ENCODE data around the gene MTMR12. TPM values are rescaled to one million over a fixed set of nuclear protein-coding genes. Genes with fewer than 3 reads are reported as not detected.

MTMR12 gene
- total and polyA plus RNA-seq, 7 donors, result 6.5 to 49.9 (median 26.7) TPM

- TF ChIP-seq EP300 (IDR thresholded peaks at IDR 0.05) (no peak), POLR2AphosphoS5 (IDR thresholded peaks at IDR 0.05) (no peak), CTCF (IDR thresholded peaks at IDR 0.05) (no peak), POLR2A (IDR thresholded peaks at IDR 0.05) (no peak)
- peaks cover 0 to 13% (median 5%) of the 10 kb centered on the region in 4 donors for H3K4me1 ChIP-seq
- no peaks in the 10 kb centered on the region for H3K27me3 ChIP-seq
- DNase-seq, result no peak
- WGBS, 2 donors, result 97 to 98% methylated on average over 2 of the region's 2 CpGs
- no peak overlapping the region for H3K27ac ChIP-seq
- no peak overlapping the region for H3K4me3 ChIP-seq
- H3K9me3 ChIP-seq, result no peaks in the 10 kb centered on the region
- intact Hi-C loops (cut with DNase I), result no loop called here
- peaks cover 6 to 69% (median 33%) of the 10 kb centered on the region in 4 donors for H3K36me3 ChIP-seq
Observed at GRCh38 chr5:32272746-32273145, 40.0 kb downstream of the MTMR12 start.

- H3K9me3 ChIP-seq, result no peaks in the 10 kb centered on the region
- no peaks in the 10 kb centered on the region for H3K27me3 ChIP-seq
- DNase-seq, result no peak
- peaks cover 6 to 87% (median 39%) of the 10 kb centered on the region in 4 donors for H3K36me3 ChIP-seq
- 97% methylated on average over 1 of the region's 1 CpG for WGBS, 2 donors
- peaks cover 0 to 2% (median 0%) of the 10 kb centered on the region in 4 donors for H3K4me1 ChIP-seq
- H3K27ac ChIP-seq, result no peak overlapping the region
- intact Hi-C loops (cut with DNase I), result no loop called here
- TF ChIP-seq POLR2AphosphoS5 (IDR thresholded peaks at IDR 0.05) (no peak), POLR2A (IDR thresholded peaks at IDR 0.05) (no peak), EP300 (IDR thresholded peaks at IDR 0.05) (no peak), CTCF (IDR thresholded peaks at IDR 0.05) (no peak)
- H3K4me3 ChIP-seq, result no peak overlapping the region
Observed at GRCh38 chr5:32270946-32271345, 41.8 kb downstream of the MTMR12 start.

- H3K4me1 ChIP-seq, result no peaks in the 10 kb centered on the region
- intact Hi-C loops (cut with DNase I), result no loop called here
Observed at GRCh38 chr5:32270178-32270577, 42.6 kb downstream of the MTMR12 start.

GRCh38 chr5:32265902-32266301, 46.8 kb downstream of the MTMR12 start:
- Histone ChIP-seq H3K4me3 (no peak overlapping the region), H3K27ac (no peak overlapping the region), H3K9me3 (no peaks in the 10 kb centered on the region), H3K27me3 (no peaks in the 10 kb centered on the region), H3K36me3 (peaks cover 3 to 96% (median 43%) of the 10 kb centered on the region in 4 donors), H3K4me1 (no peaks in the 10 kb centered on the region)
- TF ChIP-seq EP300 (IDR thresholded peaks at IDR 0.05), result no peak
- TF ChIP-seq CTCF (IDR thresholded peaks at IDR 0.05), result no peak
- TF ChIP-seq POLR2AphosphoS5 (IDR thresholded peaks at IDR 0.05), result no peak
- WGBS, 2 donors, result 86 to 96% methylated on average over 6 of the region's 6 CpGs
- no peak for DNase-seq
- intact Hi-C loops (cut with DNase I), result no loop called here

More at GRCh38 chr5:32270178-32270577, 42.6 kb downstream of the MTMR12 start:
- Histone ChIP-seq H3K36me3 (peaks cover 6 to 95% (median 43%) of the 10 kb centered on the region in 4 donors), H3K9me3 (no peaks in the 10 kb centered on the region), H3K4me3 (no peak overlapping the region), H3K27ac (no peak overlapping the region), H3K27me3 (no peaks in the 10 kb centered on the region)
- TF ChIP-seq CTCF (IDR thresholded peaks at IDR 0.05) (no peak), POLR2A (IDR thresholded peaks at IDR 0.05) (no peak), POLR2AphosphoS5 (IDR thresholded peaks at IDR 0.05) (no peak), EP300 (IDR thresholded peaks at IDR 0.05) (no peak)
- DNase-seq, result no peak
- 82 to 91% methylated on average over 4 of the region's 4 CpGs for WGBS, 2 donors

- no peak for TF ChIP-seq CTCF (IDR thresholded peaks at IDR 0.05)
- intact Hi-C loops (cut with DNase I), result no loop called here
- Histone ChIP-seq H3K4me3 (no peak overlapping the region), H3K9me3 (no peaks in the 10 kb centered on the region), H3K27me3 (no peaks in the 10 kb centered on the region), H3K27ac (no peak overlapping the region), H3K36me3 (peaks cover 7 to 95% (median 44%) of the 10 kb centered on the region in 4 donors), H3K4me1 (no peaks in the 10 kb centered on the region)
- 88 to 91% methylated on average over 4 of the region's 4 CpGs for WGBS, 2 donors
- no peak for DNase-seq
Observed at GRCh38 chr5:32264957-32265572, 47.7 kb downstream of the MTMR12 start.
